Rectal smooth muscle tissue (tissue), 1 donor: ENCODE results near the gene MINDY3.
"Not testable (repeated sequence)": the region's sequence is repeated elsewhere in the genome, so short reads cannot be mapped to it uniquely, and the experiment has no call there.

Experiments used
- H3K27ac ChIP-seq: one replicate; pipeline ENCODE4 v1.7.0; 2013; ENCODE audit warnings: low read depth, low read length, inconsistent platforms
- H3K27me3 ChIP-seq: one replicate; pipeline ENCODE4 v1.7.0; 2013; ENCODE audit warnings: low read length; ENCODE audit not compliant: control insufficient read depth, insufficient read depth
- H3K36me3 ChIP-seq: one replicate; pipeline ENCODE4 v1.7.0; 2013; ENCODE audit warnings: low read length; ENCODE audit not compliant: control insufficient read depth, insufficient read depth
- H3K4me1 ChIP-seq: one replicate; pipeline ENCODE4 v1.7.0; 2013; ENCODE audit warnings: low read length; ENCODE audit not compliant: control insufficient read depth, insufficient read depth
- H3K4me3 ChIP-seq: one replicate; pipeline ENCODE4 v1.7.0; 2013; ENCODE audit warnings: low read length
- H3K9ac ChIP-seq: one replicate; pipeline ENCODE4 v1.7.0; 2013; ENCODE audit warnings: low read length

The MINDY3 gene

GRCh38 chr10:15850337-15850978, 9.8 kb downstream of the MINDY3 start:
- H3K9ac ChIP-seq, H3K36me3 ChIP-seq, H3K27ac ChIP-seq: not testable (repeated sequence)

GRCh38 chr10:15849316-15849715, 11.0 kb downstream of the MINDY3 start:
- Histone ChIP-seq H3K27ac (no peak overlapping the region), H3K4me3 (no peak overlapping the region), H3K9ac (no peak overlapping the region), H3K36me3 (no peaks in the 10 kb centered on the region), H3K4me1 (no peaks in the 10 kb centered on the region), H3K27me3 (no peaks in the 10 kb centered on the region)

More at GRCh38 chr10:15850337-15850978, 9.8 kb downstream of the MINDY3 start:
- not testable (repeated sequence) for H3K27me3 ChIP-seq, H3K4me1 ChIP-seq, H3K4me3 ChIP-seq

DNA sequence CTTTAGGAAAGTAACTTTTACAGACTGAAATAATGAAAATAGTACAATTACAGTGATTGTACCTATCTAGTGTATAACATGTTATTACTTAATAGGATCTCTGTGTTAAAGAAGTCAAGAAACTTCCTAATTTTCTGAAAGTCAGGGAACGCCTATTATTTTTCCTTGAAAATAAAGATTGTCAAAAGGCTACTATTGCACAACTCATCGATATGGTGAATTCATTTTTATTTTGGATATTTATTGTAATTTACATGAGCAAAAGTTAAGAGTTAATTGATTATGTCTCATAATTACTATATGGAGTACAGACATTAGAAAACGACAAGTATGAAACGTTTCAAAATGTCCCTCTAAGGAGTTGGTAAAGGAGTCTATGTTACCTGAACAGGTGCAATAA, 12.8 kb downstream of the MINDY3 start:
- no peaks in the 10 kb centered on the region for H3K4me1 ChIP-seq
- H3K4me3 ChIP-seq: no peak overlapping the region
- no peaks in the 10 kb centered on the region for H3K27me3 ChIP-seq
- H3K36me3 ChIP-seq: no peaks in the 10 kb centered on the region
- no peak overlapping the region for H3K27ac ChIP-seq
- no peak overlapping the region for H3K9ac ChIP-seq

DNA sequence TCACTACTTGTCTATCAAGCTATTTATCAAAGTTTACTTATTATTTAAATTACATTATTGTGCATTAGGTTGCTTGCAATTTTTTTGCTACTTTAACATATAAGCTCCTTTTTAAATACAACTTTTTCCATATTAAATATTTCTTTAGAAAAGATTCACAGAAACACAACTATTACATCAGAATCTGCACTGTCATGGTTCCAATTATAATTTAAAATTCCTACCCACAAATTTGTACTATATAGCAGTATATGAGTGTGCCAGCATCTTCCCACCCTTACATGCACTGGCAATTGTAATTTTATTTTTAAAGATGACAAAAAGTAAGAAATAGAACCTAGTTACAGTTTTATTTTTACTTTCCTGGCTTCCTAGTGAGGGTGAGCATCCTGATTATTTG, 15.8 kb downstream of the MINDY3 start:
- Histone ChIP-seq H3K36me3 (no peaks in the 10 kb centered on the region), H3K4me3 (no peak overlapping the region), H3K27ac (no peak overlapping the region), H3K9ac (no peak overlapping the region), H3K4me1 (no peaks in the 10 kb centered on the region), H3K27me3 (no peaks in the 10 kb centered on the region)

DNA sequence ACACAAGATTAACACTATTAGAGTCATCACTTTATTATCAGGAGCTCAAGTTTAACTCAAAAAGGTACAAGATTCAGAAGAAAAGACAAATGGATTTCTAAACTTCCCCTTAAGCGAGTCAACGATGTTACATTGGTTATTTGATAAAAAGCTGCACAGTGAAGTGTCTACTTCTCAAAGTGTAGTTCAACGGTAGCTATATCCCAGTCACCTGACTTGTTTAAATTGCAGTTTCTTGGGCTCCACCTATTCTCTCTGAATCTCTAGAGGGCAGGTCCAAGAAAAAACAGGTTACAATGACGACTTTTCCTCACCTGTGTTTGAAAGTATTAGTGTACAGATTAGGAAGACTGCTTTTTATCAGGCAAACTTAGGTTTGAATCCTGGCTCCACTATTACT, 16.6 kb downstream of the MINDY3 start:
- H3K36me3 ChIP-seq: no peaks in the 10 kb centered on the region
- no peak overlapping the region for H3K9ac ChIP-seq
- H3K27ac ChIP-seq: no peak overlapping the region

GRCh38 chr10:15842556-15843169, 17.6 kb downstream of the MINDY3 start:
- no peak overlapping the region for H3K4me3 ChIP-seq
- H3K27me3 ChIP-seq: no peaks in the 10 kb centered on the region
- H3K36me3 ChIP-seq: no peaks in the 10 kb centered on the region
- H3K4me1 ChIP-seq: no peaks in the 10 kb centered on the region
- H3K27ac ChIP-seq: no peak overlapping the region
- H3K9ac ChIP-seq: no peak overlapping the region

More for the DNA sequence above, 16.6 kb downstream of the MINDY3 start:
- no peaks in the 10 kb centered on the region for H3K4me1 ChIP-seq
- H3K4me3 ChIP-seq: no peak overlapping the region
- H3K27me3 ChIP-seq: no peaks in the 10 kb centered on the region

DNA sequence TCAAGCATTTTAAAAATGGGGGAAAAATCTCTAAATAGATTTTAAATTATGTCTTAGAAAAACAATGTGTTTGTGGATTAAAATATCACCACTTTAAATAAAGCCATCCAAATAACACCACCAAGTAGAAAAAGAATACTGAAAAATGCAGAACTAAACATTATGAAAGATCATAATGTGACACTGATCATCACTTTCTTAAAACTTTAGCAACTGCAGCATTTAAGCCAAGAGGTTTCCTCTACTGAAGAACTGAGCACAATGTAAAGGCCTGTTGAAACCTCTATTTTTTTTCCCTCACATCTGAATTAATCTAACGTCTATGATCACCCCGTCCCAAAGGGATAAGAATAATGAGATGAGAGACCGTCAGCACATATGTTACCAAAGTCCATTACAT, 18.6 kb downstream of the MINDY3 start:
- Histone ChIP-seq H3K27me3 (no peaks in the 10 kb centered on the region), H3K4me1 (no peaks in the 10 kb centered on the region), H3K9ac (no peak overlapping the region), H3K4me3 (no peak overlapping the region), H3K27ac (no peak overlapping the region), H3K36me3 (no peaks in the 10 kb centered on the region)

- no peak overlapping the region for H3K4me3 ChIP-seq
- H3K36me3 ChIP-seq: peaks cover 5% of the 10 kb centered on the region
- H3K27me3 ChIP-seq: no peaks in the 10 kb centered on the region
- no peaks in the 10 kb centered on the region for H3K4me1 ChIP-seq
- no peak overlapping the region for H3K27ac ChIP-seq
- H3K9ac ChIP-seq: no peak overlapping the region
Observed at GRCh38 chr10:15836807-15837206, 23.5 kb downstream of the MINDY3 start.

DNA sequence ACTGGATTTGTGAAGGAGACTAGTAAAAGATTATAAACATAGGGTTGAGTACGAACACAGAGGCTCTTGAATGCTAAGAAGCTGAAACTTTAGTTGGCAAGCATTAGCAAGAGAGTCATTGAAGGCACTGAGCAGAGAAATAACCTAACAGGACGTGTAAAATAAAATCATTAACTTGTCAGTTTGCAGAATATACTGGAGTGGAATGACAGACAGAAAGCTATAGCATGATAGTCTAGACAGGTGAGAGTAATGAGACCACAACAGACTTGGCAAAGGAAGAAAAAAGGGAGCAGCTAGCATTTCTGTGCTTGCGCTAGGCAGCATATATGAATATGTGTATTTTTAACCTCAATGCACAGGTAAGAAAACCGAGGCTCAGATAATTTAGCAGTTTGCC, 30.8 kb downstream of the MINDY3 start:
- Histone ChIP-seq H3K27me3 (no peaks in the 10 kb centered on the region), H3K4me1 (no peaks in the 10 kb centered on the region), H3K9ac (no peak overlapping the region), H3K36me3 (peaks cover 5% of the 10 kb centered on the region), H3K27ac (no peak overlapping the region), H3K4me3 (no peak overlapping the region)

GRCh38 chr10:15824498-15824897, 35.8 kb downstream of the MINDY3 start:
- Histone ChIP-seq H3K36me3 (peaks cover 3% of the 10 kb centered on the region), H3K27me3 (no peaks in the 10 kb centered on the region), H3K27ac (no peak overlapping the region), H3K9ac (no peak overlapping the region), H3K4me3 (no peak overlapping the region), H3K4me1 (no peaks in the 10 kb centered on the region)

- H3K4me1 ChIP-seq: no peaks in the 10 kb centered on the region
- H3K9ac ChIP-seq: no peak overlapping the region
- H3K36me3 ChIP-seq: peaks cover 8% of the 10 kb centered on the region
- H3K27ac ChIP-seq: no peak overlapping the region
- no peak overlapping the region for H3K4me3 ChIP-seq
- H3K27me3 ChIP-seq: no peaks in the 10 kb centered on the region
Observed at GRCh38 chr10:15822131-15822530, 38.2 kb downstream of the MINDY3 start.

DNA sequence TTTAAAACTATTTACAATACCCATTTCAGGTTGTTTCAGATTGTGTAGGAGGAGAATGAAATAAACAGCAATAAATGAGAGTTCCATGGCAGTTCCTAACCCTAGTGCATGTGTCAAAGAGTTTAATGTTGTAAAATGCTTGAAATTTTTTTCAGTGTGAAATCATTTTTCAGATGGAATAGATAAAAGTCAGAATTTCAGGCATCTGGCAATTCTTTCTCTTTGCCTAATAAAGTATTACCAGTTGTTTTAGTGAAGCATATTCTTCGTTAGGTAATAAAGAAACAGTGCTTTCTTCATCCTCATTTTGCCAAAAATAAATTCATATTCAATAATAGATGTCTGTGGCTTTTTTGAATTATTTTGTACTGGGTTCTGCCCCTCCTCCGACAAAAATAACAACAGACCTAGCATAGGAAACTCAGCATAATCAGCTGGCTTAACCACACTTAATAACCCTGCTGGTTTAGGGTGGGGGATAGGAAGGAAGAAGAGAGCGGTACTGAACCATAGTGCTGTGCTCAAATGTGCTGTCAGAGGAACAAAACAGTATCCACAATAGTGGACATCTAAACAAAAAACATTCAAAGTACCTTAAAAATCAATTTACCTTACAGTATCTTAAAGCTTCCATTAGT, 39.1 kb downstream of the MINDY3 start:
- no peak overlapping the region for H3K27ac ChIP-seq
- H3K4me1 ChIP-seq: no peaks in the 10 kb centered on the region
- H3K9ac ChIP-seq: no peak overlapping the region
- H3K27me3 ChIP-seq: no peaks in the 10 kb centered on the region
- no peak overlapping the region for H3K4me3 ChIP-seq
- H3K36me3 ChIP-seq: peaks cover 8% of the 10 kb centered on the region
